Kasumi-1 (cell line): ENCODE results near the gene PLXDC1.
"Not testable (repeated sequence)": the region's sequence is repeated elsewhere in the genome, so short reads cannot be mapped to it uniquely, and the experiment has no call there.

Experiments
- DNase-seq, 2 experiments: peaks; one replicate each; lab custom pipeline; 2025; lab: John Stamatoyannopoulos, UW

The PLXDC1 gene

DNA sequence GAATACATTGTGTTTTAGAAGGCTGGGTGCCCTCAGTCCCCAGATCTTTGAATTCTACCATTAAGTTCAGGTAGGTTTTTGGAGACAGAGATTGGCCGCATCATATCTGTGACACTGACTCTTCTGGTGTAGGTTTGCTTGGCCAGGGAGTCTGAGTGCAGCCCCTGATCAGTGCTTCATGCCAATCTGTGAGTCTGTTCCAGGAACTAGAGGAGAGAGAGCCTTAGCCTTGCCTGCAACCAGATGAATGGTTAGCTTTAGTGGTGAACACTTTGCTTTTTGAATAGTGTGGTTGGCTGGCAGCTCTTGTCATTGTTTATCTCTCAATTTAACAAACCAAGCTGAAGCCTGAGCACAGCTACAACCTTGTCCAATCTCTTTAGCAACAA is 87.8 kb downstream of the PLXDC1 start:
- DNase-seq: no peak

DNA sequence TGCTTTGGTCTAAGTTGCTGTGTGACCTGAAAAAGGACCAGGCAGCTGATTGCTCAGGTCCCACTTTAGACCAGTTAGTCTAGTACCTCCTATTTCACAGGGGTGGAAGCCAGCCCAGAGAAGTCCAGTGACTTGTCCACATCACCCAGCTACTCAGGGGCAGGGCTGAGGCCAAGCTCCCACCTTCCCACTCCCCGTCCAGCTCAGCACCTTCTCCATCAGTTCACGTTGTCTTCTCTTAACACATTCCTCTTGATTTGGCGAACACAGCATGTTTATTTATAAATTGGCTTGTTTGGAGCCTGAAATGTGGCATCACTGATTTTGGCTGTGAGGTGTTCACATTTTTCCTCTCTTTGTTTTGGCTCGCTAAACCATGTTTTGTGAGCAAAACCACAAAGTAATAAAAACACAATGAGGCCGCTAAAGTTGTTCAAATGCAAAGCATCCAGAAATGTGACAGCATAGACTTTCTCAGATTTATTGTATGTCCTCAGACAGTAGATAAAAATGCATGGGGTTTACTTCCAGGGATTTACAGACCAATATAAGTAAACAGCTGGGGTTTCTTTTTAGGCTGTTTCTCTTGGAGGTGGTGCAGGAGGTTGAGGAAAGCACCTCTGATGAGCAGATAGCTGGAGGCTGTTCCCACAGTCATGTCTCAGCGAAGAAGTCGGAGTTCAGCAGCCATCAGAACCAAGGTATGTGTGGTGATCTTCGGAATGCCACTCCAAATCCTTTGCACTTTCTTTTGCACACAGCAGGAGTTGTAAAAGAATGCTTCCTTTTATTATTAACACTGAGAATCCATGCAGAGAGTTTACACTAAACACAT is 88.4 kb downstream of the PLXDC1 start:
- DNase-seq: no peak

DNA sequence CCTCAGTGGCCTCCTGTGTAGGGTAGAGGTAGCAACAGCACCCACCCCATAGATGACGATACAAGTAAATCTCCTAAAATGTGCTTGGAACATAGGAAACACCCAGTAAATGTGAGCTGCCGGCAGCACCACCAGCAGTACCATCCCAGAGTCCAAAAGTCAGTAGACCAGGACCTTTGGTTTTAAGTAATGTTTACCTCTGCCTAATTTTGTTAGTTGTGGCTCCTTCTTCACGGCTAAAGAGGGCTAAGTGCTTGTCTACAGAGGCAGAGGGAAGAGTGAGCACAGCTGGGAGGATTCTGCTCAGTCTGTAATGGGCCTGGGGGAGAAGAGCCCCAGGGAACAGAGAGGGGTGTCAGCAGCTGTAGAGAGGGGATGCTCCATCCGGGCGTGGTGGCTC is 92.9 kb downstream of the PLXDC1 start:
- no peak for DNase-seq

DNA sequence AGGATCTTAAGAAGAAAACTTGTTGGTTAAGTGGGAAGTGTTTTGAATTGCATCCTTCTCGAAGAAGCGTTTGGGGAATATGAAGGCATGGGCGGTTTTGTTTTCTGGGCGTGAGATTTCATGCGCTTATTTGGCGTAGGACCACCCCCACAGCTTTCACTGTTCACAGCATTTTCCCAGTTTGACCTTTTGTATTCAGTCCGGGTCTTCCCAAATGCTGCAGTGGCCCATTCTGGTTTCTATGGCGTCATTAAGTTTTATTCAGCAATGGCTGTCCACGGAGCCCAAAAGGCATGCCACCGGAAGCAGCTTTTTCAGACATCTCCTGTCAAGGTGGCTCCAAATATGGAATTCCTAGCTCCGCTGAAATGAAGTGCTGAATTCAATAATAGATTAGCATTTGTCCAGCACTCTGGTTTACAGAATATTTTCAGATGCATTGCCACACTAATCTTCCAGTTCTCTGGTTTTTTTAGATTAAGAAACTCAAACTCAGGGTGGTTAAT is 93.7 kb downstream of the PLXDC1 start:
- DNase-seq: no peak

DNA sequence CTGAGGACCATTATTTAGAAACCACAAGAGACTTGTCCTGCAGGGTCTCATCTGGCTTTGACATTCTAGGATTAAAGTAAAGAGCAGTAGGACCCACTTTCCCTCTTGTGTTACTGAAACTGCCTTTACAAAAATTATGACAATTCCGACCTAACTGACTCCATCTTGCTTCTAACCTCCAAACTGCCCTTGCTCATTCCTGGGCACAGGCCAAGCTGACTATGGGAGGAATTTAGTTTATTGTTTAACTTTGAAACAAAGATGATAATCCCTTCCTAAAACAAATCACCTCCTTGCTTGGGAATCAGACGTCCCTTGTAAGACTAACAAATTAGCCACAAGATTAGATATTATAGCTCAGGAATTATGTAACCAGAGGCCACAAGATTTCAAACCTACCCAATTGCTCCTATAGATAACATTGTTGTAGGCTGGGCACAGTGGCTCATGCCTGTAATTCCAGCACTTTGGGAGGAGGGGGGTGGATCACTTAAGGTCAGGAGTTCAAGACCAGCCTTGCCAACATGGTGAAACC is 97.3 kb downstream of the PLXDC1 start:
- DNase-seq: no peak

DNA sequence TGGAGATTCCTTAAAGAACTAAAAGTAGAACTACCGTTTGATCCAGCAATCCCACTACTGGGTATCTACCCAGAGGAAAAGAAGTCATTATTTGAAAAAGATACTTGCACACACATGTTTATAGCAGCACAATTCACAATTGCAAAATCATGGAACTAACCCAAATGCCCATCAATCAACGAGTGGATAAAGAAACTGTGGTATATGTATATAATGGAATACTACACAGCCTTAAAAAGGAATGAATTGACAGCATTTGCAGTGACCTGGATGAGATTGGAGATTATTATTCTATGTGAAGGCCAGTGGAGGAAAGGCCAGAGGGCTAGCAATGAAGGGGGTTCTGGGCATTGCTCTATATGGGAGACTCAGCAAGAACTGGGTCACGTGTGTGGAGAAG is 99.0 kb downstream of the PLXDC1 start:
- DNase-seq: not testable (repeated sequence)

DNA sequence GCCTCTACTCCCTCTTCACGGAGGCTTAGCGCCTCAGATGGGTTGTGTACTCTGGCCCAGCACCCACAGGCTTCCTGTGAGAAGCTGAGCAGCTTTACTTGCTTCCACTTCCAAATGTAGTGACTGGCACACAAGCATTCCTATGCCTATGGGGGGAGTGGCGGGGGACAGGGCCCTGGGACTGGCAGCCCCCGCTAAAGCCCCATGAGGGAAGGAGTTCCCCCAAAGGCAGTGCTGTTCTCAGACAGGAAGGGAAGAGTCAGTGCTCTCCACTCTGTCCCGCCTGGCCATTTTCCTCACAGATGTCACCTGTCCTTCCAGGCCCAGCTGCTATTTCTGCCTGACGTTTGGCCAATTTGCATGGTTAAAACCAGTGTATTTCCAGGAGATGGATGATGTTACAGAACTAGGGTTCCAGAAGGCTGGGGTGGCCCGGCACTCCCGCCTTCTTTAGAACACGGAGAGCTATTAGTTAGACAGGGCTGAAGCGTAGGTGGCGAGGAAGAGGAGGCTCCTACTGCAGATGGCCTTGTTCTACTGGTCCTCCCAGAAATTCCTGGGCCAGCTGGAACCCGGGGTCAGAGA is 100.3 kb downstream of the PLXDC1 start:
- no peak for DNase-seq

DNA sequence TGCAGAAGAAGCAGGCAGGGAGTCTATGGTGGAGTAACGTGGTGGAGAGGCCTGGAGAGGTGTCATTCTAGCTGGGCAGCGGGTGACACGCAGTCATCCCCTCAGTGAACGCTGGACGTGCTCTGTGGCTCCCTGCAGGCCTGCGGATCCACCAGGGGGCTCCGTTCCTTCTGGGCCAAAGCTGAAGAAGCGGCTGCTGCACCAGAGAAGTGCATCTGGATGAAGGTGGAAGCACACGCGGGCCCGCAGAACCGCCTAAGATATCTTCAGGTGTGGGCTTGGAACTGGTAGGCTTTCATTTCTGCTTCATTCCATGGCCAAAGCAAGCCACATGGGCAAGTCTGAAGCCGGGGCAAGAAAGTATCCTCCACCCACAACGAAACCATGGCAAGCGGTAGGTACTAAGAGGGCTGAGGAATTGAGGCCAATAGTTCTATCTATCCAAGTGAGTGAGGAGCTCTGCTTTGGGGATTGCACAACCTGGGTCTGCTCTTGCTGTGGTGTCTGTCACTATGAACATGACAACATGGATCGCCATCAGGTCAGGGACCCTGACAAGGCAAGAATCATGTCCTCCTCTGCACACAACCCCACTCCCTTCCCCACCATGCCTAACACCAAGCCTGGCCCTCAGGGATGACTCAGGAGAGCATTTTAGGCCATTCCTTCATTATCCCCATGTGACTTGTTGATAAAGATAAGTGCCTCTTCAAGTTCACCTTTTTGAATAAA is 105.3 kb downstream of the PLXDC1 start:
- DNase-seq: peak; percentile 34 to 35

DNA sequence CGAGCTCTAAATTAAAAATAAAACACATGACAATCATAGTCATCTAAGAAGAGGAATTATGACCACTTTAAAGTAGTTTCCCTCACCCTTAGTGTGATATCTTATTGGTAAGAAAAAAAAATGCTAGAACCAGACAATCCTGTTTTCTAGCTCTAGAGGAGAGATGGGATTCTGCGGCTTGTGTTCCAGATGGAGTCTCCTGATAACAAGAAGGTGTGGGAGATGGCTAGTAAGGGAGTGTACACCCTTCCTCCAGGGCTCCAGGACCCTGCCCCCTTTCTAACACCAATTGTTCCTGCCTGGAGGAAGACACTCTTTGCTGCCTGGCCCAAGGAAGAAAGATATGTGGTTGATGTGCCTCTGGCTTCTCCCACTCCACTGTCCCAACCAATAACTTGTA is 115.4 kb downstream of the PLXDC1 start:
- DNase-seq: no peak

DNA sequence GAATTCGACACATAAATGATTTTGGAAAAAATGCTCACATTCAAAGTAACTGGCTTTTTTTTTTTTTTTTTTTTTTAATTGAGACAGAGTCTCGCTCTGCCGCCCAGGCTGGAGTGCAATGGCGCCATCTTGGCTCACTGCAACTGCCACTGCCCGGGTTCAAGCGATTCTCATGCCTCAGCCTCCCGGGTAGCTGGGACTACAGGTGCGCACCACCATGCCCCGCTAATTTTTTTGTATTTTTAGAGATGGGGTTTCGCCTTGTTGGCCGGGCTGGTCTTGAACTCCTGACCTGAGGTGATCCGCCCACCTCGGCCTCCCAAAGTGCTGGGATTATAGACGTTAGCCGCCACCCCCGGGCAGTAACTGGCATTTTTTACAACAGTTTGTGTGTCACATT is 115.9 kb downstream of the PLXDC1 start:
- DNase-seq: not testable (repeated sequence)

DNA sequence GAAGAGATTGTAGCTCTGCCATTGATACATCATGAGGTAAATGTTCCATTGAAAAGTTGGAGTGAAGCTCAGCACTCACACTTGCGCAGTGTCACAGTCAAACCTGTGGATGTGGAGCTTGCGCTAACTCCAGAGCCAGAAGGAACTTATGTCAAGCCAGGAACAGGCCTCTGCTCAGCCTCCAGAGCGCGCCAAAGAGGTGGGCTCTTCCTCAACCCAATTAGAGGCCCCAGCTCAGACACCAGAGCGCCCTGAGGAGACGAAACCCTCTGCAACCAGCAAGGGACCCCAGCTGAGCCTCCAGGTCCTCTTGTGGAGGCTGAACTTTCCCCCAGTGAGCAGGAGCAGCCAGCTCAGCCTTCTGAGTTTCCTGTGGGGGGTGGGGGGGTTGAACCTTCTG is 122.7 kb downstream of the PLXDC1 start:
- no peak for DNase-seq

DNA sequence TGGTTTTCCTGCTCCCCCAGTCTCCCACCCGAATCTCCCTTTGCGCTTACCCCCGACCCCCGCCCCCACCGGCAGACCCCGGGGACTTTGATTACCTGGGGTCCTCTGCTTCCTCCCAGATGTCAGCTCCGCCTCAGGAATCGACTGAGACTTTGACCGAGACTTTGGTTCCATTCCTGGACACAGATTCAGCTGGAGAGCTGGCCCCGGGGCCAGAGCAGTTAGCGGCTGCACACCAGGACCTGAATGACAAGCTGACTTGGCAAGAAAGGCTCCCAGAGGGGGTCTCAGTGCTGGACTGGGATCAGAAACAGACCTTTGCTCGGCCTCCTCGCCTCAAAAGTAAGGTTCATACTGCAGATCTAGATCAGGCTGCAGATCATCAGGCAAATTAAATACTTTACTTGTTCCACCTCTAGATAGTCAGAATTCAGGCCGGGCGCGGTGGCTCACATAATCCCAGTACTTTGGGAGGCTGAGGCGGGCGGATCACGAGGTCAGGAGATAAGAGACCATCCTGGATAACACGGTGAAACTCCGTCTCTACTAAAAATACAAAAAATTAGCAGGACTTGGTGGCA is 123.9 kb downstream of the PLXDC1 start:
- no peak for DNase-seq

DNA sequence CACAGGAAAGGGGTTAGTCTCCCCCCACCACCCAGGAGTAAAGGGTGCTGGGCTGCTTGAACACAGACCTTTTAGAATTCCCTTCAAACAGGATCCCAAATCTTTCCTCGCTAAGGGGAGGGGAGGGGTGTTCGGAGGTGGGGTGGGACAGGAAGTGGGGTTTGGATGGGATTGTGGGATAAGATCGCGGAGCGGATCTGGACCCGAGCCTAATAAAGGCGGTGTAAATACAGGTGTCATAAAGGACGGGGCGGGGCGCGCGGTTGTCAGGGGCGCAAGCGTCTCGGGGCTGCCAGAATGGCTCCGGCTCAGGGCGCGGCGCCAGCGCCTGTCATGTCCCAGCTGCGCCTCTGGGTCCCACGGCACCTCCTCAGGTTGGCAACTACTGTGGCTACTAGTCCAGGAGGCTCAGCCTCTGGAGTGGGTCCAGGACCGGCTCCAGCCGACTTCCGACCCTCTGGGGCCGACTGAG is 124.4 kb downstream of the PLXDC1 start:
- no peak for DNase-seq

DNA sequence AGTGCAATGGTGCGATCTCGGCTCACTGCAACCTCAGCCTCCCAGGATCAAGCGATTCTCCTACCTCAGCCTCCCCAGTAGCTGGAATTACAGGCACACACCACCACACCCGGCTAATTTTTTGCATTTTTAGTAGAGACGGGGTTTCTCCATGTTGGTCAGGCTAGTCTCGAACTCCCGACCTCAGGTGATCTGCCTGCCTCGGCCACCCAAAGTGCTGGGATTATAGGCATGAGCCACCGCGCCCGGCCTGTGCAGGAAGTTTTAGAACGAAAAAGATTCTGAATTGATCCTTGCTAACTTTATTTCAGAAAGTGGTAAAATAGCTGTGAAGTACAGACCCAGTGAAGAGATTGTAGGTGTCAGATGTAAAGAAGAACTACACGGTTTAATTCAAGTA is 125.1 kb downstream of the PLXDC1 start:
- not testable (repeated sequence) for DNase-seq

DNA sequence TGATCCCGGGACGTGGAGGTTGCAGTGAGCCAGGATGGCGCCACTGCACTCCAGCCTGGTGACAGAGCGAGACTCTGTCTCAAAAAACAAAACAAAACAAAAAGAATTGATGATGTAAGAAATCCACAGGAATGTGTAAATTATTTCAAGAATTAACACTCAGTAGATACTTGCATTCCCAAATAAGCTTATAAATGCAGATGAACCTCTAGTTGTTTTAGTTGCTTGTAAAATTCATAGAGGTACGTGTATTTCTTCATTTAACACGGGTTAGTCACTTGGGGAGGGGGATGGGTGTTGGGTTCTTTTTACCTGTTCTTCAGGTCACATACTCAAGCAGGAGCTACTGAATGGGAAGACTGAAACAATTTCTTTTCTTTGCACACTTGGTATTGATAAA is 128.5 kb downstream of the PLXDC1 start:
- DNase-seq: no peak

DNA sequence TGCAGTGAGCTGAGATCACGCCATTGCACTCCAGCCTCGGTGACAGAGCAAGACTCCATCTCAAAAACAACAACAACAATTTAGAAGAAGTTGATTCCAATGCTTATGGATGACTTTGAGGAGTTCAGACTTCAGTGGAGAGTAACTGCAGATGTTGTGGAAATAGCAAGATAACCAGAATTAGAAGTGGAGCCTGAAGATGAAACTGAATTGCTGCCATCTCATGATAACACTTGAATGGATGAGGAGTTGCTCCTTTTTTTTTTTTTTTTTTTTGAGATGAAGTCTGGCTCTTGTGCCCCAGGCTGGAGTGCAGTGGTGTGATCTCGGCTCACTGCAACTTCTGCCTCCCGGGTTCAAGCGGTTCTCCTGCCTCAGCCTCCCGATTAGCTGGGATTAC is 131.4 kb downstream of the PLXDC1 start:
- not testable (repeated sequence) for DNase-seq

DNA sequence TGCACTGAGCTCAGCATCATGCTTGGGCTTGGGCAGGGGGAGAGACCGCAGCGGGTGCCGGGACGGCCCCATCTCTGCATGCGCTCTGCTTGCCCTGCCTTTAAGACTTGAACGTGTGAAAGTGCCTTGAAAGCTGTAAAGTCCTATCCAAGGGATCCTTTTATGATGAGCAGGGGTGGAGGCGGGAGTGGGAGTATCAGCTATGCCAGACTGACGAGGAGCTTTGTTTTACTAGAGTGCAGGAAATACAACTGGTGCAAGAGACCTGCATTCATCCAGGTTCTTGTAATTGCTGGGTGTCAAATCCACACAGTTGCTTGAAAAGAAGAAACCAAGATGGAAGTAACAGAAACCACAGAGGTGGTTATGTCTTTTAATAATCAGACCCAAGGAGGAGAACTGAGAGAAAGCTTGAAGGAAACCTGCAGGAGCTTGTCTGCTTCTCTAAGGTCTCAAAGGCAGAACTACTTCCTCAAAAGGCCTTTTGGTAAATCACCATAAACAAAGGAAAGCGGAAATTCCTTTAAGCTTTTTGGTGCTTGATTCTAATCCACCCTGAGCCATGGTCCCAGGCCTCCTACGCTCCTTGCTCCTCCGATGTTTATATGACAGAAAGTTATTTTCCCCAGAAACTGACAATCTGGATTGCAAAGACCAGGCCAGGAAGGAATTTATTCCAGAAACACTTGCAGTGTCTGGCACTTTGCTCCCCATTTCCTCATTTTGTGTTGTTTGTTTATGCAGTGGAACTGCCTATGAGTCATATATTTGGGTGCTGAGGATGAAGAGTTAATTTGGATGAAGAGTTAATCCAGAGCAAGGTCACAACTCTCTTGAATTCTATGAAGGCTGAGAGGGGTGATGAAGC is 132.9 kb downstream of the PLXDC1 start:
- peak; percentile 49 to 64 for DNase-seq

DNA sequence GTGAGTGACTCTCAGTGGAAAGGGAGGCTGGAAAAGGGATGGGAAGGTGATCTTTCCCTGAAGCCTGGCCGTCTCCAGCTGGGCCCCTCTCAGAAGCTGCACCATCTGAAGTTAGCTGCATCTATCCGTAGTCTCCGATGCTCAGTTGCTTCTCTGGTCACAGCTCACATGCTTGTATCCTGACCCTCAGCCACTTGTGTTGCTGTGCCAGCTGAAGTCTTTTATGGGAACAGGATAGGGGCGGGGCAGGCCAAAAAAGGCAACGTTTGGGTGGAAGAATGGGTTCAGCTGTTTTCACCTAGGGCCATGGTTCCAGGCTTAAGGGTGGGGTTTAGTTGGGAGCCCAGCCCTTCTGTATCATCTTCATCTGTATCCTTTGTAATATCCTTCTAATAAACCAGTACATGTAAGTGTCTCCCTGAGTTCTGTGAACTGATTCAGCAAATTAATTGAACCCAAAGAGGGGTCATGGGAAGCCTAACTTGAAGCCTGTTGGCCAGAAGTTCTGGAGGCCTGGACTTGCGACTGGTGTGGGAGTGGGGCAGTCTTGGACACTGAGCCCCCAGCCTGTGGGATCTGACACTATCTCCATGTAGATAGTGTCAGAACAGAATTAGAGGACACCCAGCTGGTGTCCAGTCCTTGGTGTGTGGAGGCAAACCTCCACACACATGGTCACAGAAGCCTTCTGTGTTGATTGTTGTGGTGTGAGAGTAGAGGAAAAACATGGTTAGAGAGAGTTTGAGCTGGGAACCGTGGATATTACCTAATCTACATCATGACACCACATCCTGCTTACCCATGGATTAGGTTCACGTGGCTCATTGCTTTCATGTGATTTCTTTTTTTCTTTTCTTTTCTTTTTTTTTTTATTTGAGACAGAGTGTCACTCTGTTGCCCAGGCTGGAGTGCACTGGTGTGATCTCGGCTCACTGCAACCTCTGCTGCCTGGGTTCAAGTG is 135.0 kb downstream of the PLXDC1 start:
- DNase-seq: no peak

DNA sequence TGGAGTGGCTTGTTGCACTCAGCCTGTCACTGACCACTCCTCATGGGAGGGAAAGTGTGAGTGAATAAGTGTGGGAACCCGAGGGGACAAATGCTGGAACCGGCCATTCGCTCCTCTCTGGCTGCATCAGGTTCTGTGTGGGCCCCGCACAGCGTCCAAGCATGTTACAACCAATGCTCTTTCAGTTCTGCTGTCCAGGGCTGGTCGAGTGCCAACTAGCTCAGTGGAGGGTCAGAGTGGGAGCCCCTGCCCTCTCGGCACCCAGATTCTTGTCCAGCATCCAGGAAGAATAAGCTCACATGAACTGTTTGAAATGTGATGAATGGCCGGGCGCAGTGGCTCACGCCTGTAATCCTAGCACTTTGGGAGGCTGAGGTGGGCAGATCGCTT is 135.9 kb downstream of the PLXDC1 start:
- no peak for DNase-seq
